Cardiac fibroblast (primary cell): ENCODE data around the gene IL11.

Experiments
- DNase-seq, 2 donors: peaks; one replicate each; pipeline versions ENCODE4 v3.0.0 to v3.0.0-alpha.2; 2010; ENCODE audit warnings: low read depth in 2 of 2
- H3K4me3 ChIP-seq, 2 donors: replicated peaks in 1 of 2; 1 replicate in 1 of 2; 2 replicates in 1 of 2; pipeline ENCODE4 v1.5.1; 2011; ENCODE audit warnings: low read depth in 2 of 2, low read length in 2 of 2, mild to moderate bottlenecking in 2 of 2, moderate library complexity in 1 of 2
- TF ChIP-seq, protein P1 (sequence below): IDR thresholded peaks from one replicate; pipeline ENCODE4 v1.5.1; 2011; ENCODE audit warnings: low read depth, mild to moderate bottlenecking, low read length, inconsistent platforms

The IL11 gene

DNA sequence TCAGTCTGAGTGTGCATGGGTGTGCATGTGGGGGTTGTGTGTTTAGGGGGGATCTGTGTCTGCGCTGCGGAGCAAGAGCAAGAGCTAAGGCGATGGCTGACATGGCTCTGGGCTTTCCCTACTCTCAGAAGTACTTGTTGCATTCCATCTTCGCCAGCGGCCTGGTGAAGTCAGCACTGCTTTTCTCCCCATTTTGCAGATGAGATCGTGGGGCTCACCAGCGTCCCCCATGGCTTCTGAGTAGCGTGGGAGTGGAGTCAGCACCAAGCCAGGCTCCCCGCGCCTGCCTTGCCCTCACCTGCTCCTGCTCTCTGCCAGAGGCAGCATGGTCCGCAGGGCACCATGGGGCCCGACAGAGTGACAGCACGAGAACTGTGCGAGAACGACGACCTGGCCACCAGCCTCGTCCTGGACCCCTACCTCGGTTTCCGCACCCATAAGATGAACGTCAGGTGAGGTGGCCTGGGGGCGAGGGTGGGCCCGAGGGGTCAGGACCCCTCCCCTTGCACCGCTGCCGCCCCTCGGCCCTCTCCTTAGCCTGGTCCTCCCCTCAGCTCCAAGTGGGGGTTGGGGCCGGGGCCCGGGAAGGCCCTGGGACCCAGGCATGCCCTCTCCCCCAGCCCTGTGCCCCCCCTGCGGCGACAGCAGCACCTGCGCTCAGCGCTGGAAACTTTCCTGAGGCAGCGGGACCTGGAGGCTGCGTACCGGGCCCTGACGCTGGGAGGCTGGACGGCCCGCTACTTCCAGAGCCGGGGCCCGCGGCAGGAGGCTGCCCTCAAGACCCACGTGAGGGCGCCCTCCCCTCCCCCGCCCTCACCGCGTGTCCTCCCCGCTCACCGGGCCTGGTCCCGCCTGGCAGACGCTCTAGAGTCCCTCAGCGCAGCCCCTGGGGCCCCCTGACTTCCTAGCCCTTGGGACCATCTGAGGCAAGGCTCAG, 28.4 kb downstream of the IL11 start:
- no peak overlapping the region for H3K4me3 ChIP-seq
- TF ChIP-seq, protein P1, sequence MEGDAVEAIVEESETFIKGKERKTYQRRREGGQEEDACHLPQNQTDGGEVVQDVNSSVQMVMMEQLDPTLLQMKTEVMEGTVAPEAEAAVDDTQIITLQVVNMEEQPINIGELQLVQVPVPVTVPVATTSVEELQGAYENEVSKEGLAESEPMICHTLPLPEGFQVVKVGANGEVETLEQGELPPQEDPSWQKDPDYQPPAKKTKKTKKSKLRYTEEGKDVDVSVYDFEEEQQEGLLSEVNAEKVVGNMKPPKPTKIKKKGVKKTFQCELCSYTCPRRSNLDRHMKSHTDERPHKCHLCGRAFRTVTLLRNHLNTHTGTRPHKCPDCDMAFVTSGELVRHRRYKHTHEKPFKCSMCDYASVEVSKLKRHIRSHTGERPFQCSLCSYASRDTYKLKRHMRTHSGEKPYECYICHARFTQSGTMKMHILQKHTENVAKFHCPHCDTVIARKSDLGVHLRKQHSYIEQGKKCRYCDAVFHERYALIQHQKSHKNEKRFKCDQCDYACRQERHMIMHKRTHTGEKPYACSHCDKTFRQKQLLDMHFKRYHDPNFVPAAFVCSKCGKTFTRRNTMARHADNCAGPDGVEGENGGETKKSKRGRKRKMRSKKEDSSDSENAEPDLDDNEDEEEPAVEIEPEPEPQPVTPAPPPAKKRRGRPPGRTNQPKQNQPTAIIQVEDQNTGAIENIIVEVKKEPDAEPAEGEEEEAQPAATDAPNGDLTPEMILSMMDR, result no peak
- DNase-seq, result no peak

DNA sequence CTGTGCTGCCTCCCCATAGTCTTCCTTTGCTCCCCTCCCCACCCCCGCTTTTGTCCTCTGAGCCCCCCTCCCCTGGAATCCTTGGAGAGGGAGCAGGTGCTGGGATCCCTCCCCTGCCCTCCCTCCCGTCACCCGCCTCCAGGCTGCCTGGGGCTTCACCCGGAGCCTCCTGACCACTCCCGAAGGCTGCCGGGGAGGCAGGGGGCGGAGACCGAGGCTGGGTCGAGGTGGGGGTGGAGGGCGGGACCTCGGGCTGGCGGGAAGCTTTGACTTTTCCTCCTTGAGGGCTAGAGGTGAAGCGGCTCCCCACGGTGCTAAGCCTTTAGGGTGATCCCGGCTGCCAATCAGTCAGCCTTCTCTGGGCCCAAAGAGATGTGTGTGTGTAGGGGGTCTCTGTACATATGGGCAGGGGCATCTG, 29.1 kb downstream of the IL11 start:
- peak overlapping the region; percentile 70 for H3K4me3 ChIP-seq
- TF ChIP-seq, protein P1, result no peak
- DNase-seq, result peak; percentile 43 to 71

GRCh38 chr19:55340784-55341147, 29.5 kb downstream of the IL11 start:
- TF ChIP-seq, protein P1, result no peak
- H3K4me3 ChIP-seq, result peak overlapping the region; percentile 70
- no peak for DNase-seq

- TF ChIP-seq, protein P1, result no peak
- peak overlapping the region; percentile 70 for H3K4me3 ChIP-seq
- DNase-seq, result peak in 1 of 2 donors; percentile 20
Measured at GRCh38 chr19:55339889-55340783, 30.1 kb downstream of the IL11 start.

DNA sequence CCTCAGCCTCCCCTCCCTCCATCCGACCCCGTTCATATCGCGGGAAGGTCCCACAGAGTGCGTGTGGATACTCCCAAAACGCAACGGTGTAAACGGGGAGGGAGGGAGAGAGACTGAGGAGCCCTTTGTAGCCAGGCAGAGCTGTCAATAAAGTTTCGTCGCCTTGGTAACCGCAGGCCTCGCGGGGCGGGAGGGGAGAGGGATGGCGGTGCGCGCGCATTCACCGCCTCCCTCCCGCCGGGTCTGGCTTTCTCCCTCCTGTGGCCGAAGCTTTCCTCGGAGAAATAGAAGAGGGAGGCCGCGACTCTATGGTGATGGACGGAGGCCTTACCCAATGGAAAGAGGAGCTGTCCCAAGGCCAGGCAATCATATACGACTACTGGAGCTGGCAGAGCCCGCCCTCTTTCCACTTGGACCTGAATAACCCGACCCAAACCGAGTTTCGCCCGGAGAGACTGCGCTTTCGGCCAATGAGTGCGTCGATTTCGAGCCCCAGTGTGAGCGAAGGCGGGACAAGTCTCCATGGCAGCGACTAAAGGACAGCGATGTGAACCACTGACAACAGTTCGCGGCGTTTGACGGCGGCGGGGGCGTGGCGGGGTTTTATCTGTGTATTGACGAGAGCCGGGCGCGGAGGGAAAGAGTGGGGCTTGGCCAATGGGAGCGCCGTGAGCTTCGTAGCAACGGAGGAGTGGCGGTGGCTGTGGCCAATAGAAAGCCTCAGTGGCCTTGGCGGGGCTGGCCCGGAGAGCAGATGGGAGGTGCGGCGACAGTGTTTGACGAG, 31.0 kb downstream of the IL11 start, which contains the start of gene KMT5C:
Gene KMT5C (plus strand): TSS at position 772 of the 784 bp plus-strand sequence. CDS start 2,061 bp downstream, outside the sequence.
- DNase-seq, result peak; percentile 100
- TF ChIP-seq, protein P1, result peak; percentile 37

DNA sequence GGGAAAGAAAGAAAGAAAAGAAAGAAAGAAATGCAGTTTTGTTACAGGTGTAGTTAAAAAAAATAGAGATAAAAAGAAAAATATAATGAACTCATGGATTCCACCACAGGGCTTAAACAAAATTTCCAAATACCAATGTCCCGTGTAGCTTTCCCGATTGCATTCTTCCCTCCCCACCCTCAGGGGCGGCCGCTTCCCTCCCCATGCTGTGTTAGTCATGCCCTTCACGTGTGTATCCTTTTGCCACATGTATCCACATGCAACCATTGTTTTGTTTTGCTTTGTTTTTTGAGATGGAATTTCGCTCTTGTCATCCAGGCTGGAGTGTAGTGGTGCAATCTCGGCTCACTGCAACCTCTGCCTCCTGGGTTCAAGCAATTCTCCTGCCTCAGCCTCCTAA, 34.2 kb downstream of the IL11 start:
- H3K4me3 ChIP-seq, result no peak overlapping the region
- TF ChIP-seq, protein P1, result no peak
- DNase-seq, result peak in 1 of 2 donors; percentile 60

More for the DNA sequence above, 31.0 kb downstream of the IL11 start, which contains the start of gene KMT5C:
- H3K4me3 ChIP-seq, result peak within 1 kb of the TSS; percentile 70
